Glutamatergic neuron (in vitro differentiated cells): ENCODE data around the gene ID2. TPM values are rescaled to one million over a fixed set of nuclear protein-coding genes. Genes with fewer than 3 reads are reported as not detected.
A peak's percentile ranks its signal among the peaks of the same experiment; 100 is the strongest.

Experiments
- DNase-seq: peaks from one replicate; pipeline ENCODE4 v3.0.0; 2022
- H3K27ac Mint-ChIP-seq: one replicate; pipeline ENCODE4 v1.8.0; 2020; ENCODE audit warnings: mild to moderate bottlenecking, mixed read lengths, inconsistent platforms; ENCODE audit not compliant: unreplicated experiment
- H3K27me3 Mint-ChIP-seq: one replicate; pipeline ENCODE4 v1.8.0; 2020; ENCODE audit warnings: mild to moderate bottlenecking, moderate library complexity, mixed read lengths, inconsistent platforms; ENCODE audit not compliant: unreplicated experiment
- H3K36me3 Mint-ChIP-seq: one replicate; pipeline ENCODE4 v1.8.0; 2020; ENCODE audit warnings: mild to moderate bottlenecking, mixed read lengths, inconsistent platforms; ENCODE audit not compliant: unreplicated experiment
- H3K4me1 Mint-ChIP-seq: one replicate; pipeline ENCODE4 v1.8.0; 2020; ENCODE audit warnings: mild to moderate bottlenecking, low read depth, mixed read lengths, inconsistent platforms; ENCODE audit not compliant: unreplicated experiment
- H3K4me3 Mint-ChIP-seq: one replicate; pipeline ENCODE4 v1.8.0; 2020; ENCODE audit warnings: mild to moderate bottlenecking, mixed read lengths, inconsistent platforms; ENCODE audit not compliant: unreplicated experiment
- H3K9me3 Mint-ChIP-seq: one replicate; pipeline ENCODE4 v1.8.0; 2020; ENCODE audit warnings: mild to moderate bottlenecking, moderate library complexity, mixed read lengths, inconsistent platforms; ENCODE audit not compliant: unreplicated experiment
- total RNA-seq: library from RNA; stranded (reverse); fragmentation: NEBNext Ultra II Directional; extraction: Animal tissue kit (Norgen Biotek cat#: 25700); gene quantifications from one replicate; pipeline ENCODE4 v1.2.1, GENCODE V29; 2021; ENCODE audit not compliant: unreplicated experiment
- TF ChIP-seq, protein P1 (sequence below): fragments of 200-600 bp; sonication (generic); IDR thresholded peaks from one replicate; pipeline ENCODE4 v1.5.0; 2021; ENCODE audit not compliant: partially characterized antibody, unreplicated experiment

The ID2 gene
- total RNA-seq, 1 donor from 2014 or later, result 13.2 TPM

- H3K4me1 Mint-ChIP-seq, result peaks cover 6% of the 10 kb centered on the region
- TF ChIP-seq, protein P1, sequence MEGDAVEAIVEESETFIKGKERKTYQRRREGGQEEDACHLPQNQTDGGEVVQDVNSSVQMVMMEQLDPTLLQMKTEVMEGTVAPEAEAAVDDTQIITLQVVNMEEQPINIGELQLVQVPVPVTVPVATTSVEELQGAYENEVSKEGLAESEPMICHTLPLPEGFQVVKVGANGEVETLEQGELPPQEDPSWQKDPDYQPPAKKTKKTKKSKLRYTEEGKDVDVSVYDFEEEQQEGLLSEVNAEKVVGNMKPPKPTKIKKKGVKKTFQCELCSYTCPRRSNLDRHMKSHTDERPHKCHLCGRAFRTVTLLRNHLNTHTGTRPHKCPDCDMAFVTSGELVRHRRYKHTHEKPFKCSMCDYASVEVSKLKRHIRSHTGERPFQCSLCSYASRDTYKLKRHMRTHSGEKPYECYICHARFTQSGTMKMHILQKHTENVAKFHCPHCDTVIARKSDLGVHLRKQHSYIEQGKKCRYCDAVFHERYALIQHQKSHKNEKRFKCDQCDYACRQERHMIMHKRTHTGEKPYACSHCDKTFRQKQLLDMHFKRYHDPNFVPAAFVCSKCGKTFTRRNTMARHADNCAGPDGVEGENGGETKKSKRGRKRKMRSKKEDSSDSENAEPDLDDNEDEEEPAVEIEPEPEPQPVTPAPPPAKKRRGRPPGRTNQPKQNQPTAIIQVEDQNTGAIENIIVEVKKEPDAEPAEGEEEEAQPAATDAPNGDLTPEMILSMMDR, result no peak
- H3K9me3 Mint-ChIP-seq, result peaks cover 1% of the 10 kb centered on the region
- H3K27ac Mint-ChIP-seq, result no peak overlapping the region
- no peaks in the 10 kb centered on the region for H3K27me3 Mint-ChIP-seq
- H3K4me3 Mint-ChIP-seq, result no peak overlapping the region
- no peak for DNase-seq
- no peaks in the 10 kb centered on the region for H3K36me3 Mint-ChIP-seq
Observed at GRCh38 chr2:8652774-8653426, 29.0 kb upstream of the ID2 start.

GRCh38 chr2:8653485-8653884 lies 28.4 kb upstream of the ID2 start:
- Mint-ChIP-seq H3K9me3 (peaks cover 1% of the 10 kb centered on the region), H3K4me3 (peak overlapping the region; percentile 32), H3K36me3 (no peaks in the 10 kb centered on the region), H3K27ac (no peak overlapping the region), H3K4me1 (peaks cover 6% of the 10 kb centered on the region), H3K27me3 (peaks cover under 1% of the 10 kb centered on the region)
- TF ChIP-seq, protein P1, result no peak
- no peak for DNase-seq

- Mint-ChIP-seq H3K27ac (no peak overlapping the region), H3K36me3 (no peaks in the 10 kb centered on the region), H3K4me3 (no peak overlapping the region), H3K4me1 (peaks cover 6% of the 10 kb centered on the region), H3K9me3 (peaks cover 1% of the 10 kb centered on the region), H3K27me3 (peaks cover 2% of the 10 kb centered on the region)
- TF ChIP-seq, protein P1, result no peak
- no peak for DNase-seq
Observed at GRCh38 chr2:8654041-8654440, 27.8 kb upstream of the ID2 start.

DNA sequence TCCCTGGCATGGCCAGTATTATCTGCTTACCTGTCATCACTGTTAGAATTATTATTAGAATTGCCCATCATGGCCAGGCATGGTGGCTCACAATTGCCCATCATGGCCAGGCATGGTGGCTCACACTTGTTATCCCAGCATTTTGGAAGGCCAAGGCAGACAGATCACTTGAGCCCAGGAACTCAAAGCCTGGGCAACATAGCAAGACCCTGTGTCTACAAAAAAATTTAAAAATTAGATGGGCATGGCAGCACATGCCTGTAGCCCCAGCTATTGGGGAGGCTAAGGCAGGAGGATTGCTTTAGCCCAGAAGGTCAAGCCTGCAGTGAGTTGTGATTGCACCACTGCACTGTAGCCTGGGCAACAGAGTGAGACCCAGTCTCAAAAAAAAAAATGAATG lies 27.4 kb upstream of the ID2 start:
- Mint-ChIP-seq H3K9me3 (peaks cover 1% of the 10 kb centered on the region), H3K36me3 (no peaks in the 10 kb centered on the region), H3K4me3 (no peak overlapping the region), H3K27ac (no peak overlapping the region), H3K27me3 (peaks cover 2% of the 10 kb centered on the region), H3K4me1 (peaks cover 6% of the 10 kb centered on the region)
- TF ChIP-seq, protein P1, result no peak
- DNase-seq, result no peak

DNA sequence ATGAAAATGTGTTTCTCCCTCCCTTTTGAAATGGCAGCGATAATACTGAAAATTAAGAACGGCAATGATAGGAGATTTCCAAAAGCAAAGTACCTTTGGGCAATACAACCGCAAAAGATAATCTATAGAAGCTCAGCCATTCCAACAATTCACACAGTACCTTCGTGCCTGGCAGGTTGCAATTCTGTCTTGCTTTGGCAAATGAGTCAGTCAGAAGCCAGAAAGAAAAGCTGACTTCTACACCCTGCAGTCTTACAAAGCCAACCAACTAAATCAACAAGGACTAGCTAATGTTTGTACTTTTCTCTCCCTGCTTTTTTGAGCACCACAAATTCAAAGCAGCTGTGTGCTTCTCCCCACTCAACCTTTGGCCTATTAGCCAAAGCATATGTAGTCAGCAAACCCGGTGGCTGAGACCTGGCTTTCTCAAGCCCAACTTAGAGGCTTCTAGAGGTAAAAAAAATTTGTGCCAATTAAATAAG lies 25.7 kb upstream of the ID2 start:
- Mint-ChIP-seq H3K36me3 (no peaks in the 10 kb centered on the region), H3K4me3 (no peak overlapping the region), H3K9me3 (peaks cover 8% of the 10 kb centered on the region), H3K4me1 (peaks cover 16% of the 10 kb centered on the region), H3K27ac (no peak overlapping the region), H3K27me3 (peaks cover 10% of the 10 kb centered on the region)
- TF ChIP-seq, protein P1, result no peak
- DNase-seq, result no peak
